GM18519 (cell line): ENCODE results near the gene FRMD3.

ENCODE experiments used
- ATAC-seq: cut with Tn5 transposase; IDR thresholded peaks from one replicate; pipeline ENCODE4 v1.9.1; 2021; ENCODE audit warnings: mild to moderate bottlenecking, moderate library complexity; ENCODE audit not compliant: unreplicated experiment, low FRiP score

FRMD3 gene

DNA sequence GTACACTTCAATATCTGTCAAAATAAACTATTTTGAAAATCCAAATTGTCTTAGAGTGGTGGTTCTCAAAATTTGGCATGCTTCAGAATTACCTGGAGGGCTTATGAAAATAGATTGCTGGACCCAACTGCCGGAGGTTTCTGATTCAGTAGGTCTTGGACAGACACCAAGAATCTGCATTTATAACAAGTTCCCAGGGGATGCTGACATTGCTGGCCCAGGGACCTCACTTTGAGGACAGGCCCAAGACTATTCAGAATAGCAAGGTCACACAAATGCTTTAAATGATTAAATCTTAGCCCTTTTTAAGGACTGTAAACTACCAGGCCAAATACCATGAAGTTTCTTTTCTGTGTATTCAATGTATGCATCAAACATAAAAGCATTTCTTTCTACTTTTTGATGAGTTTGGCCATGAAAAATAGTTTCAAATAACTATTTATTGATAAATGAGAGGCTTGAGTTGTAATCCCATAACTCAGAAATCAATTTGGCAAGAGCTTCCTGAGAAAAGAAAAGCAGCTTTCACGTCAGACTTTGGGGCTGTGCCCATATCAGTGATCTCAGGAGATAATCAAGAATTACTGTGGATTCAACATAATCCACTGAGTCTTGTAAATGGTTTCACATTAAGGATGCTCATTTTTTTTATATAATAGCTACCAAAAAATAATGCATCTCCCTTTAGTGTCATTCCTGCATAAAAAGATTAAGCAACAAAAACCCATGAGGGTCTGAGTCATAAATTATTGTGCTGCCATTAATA lies 191.4 kb downstream of the FRMD3 start:
- no peak for ATAC-seq

DNA sequence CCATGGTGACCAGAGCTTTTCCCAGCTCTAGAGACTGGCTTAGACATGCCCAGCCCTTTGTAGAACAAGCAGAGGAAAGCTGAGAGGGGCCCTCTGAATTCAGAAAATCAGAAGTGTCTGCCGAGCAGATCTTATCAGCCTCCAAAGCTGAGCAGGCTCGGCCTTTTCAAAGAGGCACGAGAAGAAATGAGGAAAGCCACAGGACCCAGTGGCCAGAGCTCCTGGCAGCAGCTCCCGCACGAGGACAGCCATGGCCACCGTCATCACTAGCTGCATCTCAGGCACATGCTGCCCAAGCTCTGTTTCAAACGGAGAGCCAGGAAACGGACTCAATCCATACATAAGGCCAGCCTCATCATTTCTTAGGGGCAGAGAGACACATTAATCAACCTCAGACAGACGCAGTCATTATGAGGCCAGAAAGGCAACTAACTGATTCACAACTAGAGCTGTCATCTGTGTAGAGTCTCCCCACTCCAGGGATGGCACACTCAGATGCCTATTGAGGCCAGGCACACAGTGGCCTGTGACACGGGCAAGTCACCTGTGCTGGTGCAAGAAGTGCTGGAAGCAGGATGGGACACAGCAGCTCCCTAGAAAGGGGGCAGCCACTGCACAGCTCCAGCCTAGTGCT lies 194.7 kb downstream of the FRMD3 start:
- no peak for ATAC-seq

DNA sequence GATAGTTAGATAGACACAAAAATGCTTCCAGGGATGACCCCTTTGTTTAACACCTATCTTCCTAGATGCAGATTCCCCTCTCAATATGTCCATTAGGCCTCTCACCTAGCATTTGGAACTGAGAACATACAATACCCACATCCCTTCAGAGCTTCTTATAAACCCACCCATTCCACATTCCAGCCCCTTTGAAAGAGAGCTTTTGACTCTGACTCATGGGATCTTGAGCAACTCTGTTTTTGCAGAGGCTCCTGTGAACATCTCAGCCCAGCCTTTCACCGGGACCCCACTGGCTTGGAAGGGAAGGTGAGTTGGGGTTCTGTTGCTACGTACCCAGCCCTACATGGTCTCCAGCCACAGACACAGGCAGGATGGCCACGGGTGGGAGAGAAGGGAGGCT lies 195.5 kb downstream of the FRMD3 start:
- ATAC-seq, result no peak

DNA sequence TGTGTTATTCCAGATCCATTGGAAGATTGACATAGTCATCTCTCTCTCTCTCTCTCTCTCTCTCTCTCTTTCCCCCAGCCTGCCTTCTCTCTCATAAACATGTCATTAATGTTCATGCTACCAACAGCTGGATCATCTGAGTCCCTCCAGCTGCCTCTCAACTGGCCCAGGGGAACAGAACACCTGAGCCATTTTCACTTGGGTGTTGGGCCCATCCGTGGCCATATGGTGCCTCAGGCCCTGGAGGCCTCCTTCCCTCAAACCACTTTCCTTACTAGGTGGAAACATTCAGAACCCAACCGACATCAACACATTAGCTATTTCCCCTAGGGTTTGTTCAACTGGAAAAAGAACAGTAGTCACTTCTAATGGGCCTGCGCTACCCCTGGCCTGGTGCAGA lies 196.2 kb downstream of the FRMD3 start:
- ATAC-seq, result no peak

DNA sequence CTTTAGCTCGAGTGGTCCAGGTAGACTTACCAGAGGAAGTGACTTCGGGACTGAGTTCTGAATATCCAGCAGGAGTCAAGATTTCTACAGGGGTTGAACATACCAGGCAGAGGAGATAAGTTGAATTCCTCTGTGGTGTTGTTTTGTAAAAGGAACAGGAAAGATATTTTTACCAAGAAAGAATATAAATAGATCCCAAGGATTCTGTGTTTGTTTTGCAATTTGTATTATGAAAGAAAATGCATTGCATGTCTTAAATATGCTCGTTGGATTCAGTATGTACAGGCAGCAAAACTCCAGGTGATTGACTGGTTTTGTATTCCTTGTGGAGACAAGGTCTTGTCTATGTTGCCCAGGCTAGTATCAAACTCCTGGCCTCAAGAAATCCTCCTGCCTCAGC lies 197.8 kb downstream of the FRMD3 start:
- ATAC-seq, result no peak

DNA sequence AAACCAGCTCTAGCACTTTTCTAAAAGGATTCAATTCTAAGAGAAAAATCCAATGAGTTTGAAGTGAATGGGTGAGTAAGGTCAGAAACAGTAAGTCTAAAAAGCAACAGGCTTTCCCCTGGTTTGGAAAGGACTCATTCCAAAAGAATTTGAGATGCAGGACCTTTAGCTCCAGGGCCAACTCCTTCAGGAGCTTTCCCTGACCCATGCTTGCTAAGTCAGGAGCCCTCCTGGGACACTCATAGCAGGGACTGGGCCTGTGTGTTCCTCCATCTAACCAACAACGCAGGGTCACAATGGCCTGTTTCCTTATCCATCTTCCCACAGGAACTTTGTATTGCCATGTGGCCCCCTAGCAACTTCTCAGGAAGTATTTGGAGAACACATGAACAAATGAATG lies 198.8 kb downstream of the FRMD3 start:
- ATAC-seq, result no peak

DNA sequence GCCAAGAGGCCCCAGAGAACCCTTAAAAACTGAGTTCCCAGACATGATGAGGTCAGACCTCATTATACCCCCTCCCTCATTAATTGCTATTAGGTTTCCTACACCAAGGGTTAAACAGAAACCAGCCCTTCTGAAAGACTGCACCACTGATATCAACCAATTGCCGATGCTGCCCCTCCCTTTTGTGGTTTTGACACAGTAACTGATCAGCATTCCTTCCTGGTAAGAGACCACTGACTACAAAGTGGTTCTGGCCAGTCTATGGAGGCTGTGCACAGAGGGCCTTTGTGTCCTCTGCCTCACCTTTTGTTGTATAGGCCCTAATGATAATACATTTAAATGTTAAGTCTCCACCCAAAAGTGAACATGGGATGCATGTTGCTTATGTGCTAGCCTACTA lies 201.5 kb downstream of the FRMD3 start:
- ATAC-seq, result no peak

DNA sequence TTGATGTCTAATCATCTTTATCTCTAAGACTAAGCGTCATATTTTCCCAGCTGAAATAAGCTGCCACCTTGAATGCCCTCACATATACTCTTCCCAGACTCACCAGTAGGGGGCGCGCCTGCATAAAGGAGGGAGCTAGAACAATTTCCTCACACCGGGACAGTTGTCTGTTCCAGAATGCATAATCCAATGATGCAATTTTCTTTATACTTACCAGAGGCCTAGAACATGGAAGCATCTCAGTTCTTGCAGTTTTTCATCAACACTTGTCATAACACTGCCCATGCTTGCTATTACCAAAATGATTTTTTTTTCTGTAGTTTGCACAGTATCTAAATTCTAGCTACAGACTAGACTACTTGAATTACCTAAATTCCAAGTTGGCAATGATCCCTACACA lies 203.9 kb downstream of the FRMD3 start:
- ATAC-seq, result no peak

DNA sequence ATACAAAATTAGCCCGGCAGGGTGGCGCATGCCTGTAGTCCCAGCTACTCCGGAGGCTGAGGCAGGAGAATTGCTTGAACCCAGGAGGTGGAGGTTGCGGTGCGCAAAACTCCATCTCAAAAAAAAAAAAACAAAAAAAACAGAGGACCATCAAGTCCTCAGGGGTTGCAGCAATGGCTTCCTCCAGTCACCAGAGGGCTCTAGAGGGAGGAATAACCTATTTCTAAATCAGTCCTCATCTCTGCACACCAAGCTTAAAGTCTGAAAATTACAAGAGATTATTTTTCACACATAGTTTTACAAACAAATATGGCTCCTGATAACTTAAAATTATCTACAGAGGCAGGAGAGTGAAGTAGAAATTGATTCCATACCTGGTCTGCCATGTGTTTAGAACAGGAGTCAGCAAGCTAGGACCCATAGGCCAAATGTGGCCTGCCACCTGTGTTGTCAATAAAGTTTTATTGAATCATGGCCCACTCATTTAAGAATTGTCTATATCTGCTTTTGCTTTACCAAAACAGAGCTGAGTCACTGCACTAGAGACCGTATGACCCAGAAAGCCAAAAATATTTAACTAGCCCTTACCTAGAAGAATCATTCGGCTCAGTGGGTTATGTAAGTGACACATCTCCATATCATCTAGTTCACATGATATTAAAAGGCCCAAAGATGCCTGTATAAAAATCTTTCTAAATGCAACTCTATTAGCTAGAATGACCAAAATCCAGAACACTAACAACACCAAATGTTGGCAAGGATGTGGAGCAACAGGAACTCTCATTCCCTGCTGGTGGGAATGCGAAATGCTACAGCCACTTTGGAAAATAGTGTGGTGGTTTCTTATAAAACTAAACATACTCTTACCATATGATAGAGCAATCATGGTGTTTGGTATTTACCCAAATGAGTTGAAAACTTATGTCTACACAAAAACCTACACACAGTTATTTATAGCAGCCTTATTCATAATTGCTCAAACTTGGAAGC lies 207.7 kb downstream of the FRMD3 start:
- no peak for ATAC-seq

DNA sequence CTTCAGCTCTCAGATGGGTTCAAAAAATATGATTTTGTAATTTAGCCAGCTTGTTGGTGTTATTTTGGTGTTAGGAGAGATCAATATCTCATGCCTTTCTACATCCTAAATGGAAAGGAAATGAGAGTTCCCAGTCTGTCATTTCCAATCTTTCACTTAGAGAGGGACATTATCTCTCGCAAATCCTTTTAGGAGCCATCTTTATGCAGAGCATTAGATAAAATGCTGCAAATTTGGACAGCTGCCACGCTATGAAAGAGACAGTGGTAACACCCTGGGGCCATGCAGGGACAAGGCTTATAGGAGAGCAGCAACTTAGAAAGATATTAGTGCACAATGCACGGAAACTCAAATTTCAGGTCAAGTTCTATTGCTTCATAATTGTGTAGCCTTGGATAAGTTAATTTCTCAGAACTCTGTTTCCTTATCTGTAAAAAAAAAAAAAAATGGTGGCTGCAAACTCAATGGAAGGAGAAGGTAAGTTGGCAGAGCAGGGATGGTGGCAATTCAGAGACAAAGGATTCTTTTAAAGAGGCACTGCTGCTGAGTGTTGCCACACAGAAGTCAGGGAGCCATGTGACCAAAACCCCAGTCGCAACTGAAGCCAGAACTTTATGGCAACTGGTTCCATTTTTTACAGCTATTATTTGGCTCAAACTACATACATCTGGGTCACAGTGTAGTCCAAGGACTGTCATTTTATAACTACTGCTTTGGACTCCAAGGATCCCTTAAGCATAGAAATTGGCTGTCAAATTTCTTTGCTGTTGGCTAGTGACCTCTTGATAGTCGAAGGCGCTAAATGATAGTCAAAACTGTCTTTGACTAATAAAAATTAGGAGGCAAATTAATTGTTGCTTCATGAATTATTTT lies 210.2 kb downstream of the FRMD3 start:
- no peak for ATAC-seq

DNA sequence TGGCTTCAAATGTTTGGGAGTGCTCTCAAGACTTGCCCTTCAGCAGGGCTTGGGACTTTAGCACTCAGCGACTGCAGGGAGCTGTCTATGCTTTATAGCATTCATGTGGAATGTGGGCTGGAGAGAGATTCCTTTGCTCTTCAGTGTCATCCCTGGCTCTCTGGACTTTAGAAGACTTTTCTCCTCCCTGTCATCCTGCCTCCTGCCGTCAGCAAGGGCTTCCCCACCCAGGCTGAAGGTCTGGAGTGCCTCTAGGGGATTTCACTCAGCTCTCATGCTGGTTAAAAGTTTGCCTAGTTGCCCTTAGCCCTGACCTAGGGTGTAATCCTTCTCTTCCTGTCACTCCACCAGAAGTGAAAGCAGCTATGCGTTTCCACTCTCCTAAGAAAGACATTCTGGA lies 210.9 kb downstream of the FRMD3 start:
- ATAC-seq, result no peak

DNA sequence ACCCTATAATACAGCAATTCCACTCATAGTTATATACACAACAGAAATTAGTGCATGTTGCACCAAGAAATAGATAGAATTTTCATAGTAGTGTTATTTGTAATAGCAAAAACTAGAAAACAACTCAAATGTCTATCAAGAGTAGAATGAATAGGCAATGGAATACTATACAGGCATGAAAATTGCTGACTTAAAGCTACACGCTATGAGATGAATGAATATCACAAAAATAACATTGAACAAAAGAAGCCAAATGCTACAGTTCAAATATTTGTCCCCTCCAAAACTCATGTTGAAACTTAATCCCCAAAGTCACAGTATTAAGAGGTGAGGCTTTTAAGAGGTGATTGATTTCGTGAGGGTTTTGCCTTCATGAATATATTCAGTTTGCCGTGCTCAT lies 215.1 kb downstream of the FRMD3 start:
- no peak for ATAC-seq

DNA sequence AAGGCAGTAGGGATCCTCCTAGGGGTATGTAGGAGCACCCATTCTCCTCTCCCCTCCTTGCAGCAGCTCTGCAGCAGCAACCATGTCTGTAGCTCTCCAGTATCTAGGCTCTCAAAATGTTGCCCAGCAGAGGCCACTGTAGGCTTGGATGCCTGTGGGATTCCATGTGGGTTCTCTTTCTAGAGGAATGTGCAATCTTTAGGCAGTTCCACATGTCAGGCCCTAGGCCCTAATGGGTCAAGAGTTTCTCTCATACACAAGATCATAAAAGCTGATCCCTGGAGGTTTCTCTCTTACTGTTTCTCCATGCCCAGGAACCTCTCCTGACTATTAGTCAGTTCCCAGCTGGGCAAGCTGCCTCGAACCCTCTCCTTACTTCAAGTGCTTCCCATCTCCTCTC lies 215.8 kb downstream of the FRMD3 start:
- no peak for ATAC-seq

DNA sequence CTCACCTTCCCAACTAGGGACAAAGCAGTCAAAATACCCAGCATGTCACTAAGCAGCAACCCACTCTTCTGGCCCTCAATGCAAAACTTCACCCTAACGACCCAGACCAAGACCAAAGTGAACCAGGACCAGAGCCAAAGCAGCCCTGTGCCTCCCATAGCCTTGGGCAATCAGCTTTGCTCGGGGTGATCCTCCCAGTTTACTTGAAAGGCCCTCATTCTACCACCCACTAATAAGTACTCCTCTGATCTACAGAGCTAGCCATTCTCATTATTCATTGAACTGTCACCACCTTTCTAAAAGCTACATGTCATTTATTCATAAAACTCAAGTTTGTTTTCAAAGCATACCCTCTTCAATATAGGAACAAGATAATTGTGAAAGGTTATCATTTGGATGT lies 221.0 kb downstream of the FRMD3 start:
- no peak for ATAC-seq

DNA sequence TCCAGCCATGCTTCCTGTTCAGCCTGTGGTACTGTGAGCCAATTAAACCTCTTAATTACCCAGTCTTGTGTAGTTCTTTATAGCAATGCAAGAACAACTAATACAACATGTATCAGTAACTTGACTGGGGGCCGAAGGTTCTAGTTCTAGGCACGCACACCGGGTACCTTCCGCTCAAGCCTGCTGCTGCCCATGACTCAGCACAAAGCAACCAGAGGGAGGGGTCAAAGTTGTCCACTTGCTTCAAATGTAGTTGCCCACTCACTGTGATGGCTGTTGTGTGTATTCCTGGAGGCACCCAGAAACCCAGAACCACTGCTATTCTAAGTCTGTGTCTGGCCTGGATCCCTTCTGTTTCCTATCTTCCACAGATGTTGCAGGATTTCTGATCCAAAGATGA lies 222.6 kb downstream of the FRMD3 start:
- ATAC-seq, result no peak

DNA sequence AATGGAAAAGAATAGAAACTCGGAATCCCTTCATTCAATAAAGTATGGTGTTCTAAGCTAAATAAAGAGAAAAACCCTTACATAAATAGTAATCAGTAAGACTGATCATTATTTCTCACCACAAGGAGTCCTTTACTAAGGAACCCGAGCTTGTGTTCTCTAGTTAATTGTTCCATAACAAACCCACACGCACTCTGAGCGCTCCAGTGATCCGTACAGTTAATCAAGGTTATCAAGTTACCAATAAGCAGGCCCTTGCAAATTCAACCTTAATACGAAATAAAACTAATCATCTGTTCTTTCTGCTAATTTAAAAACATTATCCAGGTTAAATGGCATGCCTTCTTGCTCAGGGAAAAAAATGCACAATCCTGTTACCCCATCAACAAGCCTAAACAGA lies 224.4 kb downstream of the FRMD3 start:
- no peak for ATAC-seq

DNA sequence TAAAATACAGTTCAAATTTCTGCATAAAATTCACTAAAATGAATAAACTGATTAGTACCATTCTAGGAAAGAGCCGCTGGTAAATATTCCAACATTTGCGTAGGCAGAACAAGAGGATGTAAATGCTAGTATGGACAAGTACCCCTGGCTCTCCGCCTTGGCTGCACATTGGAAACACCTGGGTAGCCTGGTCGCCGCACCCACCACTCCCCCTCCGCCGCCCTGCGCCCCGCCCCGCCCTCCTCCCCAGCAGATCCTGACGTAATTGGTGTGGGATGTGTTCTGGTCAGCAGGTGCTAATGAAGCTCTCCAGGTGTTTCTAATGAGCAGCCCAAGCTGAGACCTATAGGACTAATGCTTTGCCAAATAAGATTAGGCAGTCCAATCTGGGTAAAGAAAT lies 225.7 kb downstream of the FRMD3 start:
- no peak for ATAC-seq

DNA sequence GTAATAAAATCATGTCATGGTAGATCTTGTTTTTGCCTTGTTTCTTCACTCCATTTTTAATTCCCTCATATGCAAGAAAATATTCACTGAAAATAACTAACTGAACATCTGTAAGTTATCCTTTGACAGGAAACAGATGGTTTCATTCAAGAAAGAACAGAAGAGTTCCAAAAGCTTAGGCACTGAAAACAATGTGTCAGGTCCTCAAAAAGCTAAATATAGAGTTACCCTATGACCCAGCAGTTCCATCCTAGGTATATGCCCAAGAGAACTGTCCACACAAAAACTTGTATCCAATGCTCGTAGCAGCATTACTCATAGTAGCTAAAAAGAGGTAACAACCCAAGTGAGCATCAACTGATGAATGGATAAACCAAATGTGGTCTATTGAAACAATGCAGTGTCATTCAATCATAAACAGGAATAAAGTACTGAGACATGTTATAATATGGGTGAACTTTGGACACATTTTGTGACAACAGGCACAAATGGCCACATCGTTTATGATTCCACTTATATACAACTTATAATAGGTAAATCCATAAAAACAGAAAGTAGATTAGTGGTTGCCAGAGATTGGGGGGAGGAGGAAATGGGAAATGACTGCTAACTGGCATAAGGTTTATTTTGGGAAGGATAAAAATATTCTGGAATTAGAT lies 231.0 kb downstream of the FRMD3 start:
- no peak for ATAC-seq

DNA sequence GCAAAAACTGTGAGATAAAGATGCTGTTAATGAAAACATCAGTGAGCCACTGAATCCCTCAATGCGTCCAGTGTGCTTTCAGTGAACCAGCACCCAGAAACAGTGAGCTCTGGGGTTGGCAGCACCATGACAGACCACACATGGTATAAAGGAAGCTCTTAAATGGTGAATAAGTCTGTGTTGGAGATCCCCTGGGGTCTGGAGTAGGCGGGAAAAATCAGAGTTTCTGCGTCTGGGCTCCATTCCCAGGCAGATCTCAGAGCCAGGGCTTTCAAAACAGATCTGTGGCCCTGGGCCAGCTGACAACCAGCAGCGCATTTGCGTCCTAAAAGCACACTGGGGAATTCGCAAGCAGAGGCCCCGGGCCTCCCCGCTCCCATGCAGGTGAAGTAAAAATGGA lies 233.5 kb downstream of the FRMD3 start:
- ATAC-seq, result no peak

DNA sequence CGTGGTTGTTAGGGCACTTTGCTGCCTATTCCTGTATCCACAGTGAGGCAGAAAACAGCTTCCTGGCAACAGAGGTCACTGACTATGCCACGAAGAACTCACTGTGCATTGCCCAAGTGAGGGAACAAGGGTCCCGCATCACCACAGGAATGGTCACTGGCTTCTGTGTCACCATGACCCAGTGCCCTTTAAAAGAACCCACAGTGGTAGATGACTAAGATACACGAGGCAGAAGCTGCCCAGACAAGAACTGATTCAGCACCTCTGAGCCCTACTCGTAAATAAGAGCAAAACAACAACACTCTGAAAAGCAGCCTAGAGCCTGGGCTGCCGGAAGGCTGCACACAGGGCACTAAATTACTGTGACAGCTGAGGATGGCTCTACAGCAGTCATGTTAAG lies 238.6 kb downstream of the FRMD3 start:
- ATAC-seq, result no peak
